NCI-H524 treated with DMSO at 0.1 percent for 48 hours (cell line): Measurements from ENCODE around the gene RNASEH2A.

Source experiments
- DNase-seq: peaks from one replicate; lab custom pipeline; 2025; lab: John Stamatoyannopoulos, UW

RNASEH2A gene

DNA sequence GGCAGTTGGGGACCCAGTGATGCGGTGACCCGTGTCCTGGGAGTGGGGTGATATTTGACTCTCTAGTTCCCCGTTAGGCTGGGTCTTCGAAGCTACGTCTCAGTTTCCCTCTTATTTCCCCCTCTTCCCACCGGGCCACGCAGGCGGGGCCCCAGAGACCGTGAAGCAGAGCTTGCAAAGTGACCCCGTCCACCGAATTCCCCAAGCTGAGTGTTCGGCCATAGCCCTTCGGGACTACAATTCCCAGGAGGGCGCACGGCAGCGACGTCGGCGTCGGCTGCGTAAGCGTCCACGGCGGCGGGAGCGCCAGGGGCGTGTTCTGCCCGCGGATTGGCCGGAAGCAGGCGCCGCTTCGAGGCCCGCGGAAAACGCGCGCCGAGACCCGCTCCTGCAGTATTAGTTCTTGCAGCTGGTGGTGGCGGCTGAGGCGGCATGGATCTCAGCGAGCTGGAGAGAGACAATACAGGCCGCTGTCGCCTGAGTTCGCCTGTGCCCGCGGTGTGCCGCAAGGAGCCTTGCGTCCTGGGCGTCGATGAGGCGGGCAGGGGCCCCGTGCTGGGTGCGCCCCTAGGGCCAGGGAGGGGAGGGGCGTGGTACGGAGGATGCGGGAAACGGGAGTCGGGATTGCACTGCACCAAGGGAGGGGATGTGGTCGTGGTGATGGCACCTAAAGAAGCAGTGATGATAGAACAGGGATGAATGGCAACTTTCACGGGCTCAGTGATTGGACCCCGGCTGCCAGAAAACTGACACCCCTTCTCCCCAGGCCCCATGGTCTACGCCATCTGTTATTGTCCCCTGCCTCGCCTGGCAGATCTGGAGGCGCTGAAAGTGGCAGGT lies at the start of gene RNASEH2A:
RNASEH2A (plus strand) TSS at position 343 of the 840 bp plus-strand sequence; CDS start at position 433, 90 bp downstream.
- peak; percentile 78 for DNase-seq

GRCh38 chr19:12757544-12758274 lies 48.7 kb upstream of the RNASEH2A start:
- peak; percentile 44 for DNase-seq

DNA sequence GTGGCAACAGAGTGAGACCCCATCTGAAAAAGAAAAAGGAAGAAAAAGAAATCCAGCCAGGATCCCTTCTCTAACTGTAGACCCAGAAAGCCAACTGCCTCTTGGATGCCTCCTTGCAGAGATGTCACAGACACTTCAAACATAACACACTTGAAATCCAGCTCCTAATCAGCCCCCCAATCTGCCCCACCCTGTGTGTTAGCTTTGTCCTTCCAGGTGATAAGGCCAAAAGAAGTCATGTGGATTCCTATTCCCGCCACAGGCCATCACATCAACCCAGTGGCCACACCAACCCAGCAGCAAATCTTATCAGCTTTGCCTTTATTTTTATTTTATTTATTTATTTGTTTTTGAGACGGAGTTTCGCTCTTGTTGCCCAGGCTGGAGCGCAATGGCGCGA lies 46.7 kb upstream of the RNASEH2A start:
- no peak for DNase-seq

- no peak for DNase-seq
These were observed 43.3 kb upstream of the RNASEH2A start for GRCh38 chr19:12763100-12763499.

- no peak for DNase-seq
These were observed 41.7 kb upstream of the RNASEH2A start for GRCh38 chr19:12764698-12765097.

GRCh38 chr19:12766051-12766521 lies 40.3 kb upstream of the RNASEH2A start:
- no peak for DNase-seq

DNA sequence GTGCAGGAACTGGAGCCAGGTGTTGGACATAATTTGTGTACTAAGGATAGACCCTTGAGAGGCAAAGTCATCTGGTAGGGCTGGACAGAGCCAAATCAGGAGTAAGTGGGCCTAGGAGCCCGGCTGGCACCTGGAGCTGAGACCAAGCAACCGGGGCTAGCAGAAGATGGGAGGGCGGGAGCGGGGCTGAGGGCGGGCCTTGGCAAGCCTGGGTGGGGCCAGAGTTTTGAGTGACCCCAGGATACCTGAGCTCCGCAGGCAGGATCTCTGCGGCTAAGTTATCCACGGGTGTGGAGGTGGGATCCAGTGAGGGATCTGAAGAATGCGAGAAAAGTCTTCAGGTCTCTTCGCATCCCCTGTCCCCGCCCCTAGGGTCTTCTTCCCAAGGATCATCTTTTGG lies 39.2 kb upstream of the RNASEH2A start:
- DNase-seq, result no peak

- no peak for DNase-seq
These were observed 38.7 kb upstream of the RNASEH2A start for GRCh38 chr19:12767666-12768065.

DNA sequence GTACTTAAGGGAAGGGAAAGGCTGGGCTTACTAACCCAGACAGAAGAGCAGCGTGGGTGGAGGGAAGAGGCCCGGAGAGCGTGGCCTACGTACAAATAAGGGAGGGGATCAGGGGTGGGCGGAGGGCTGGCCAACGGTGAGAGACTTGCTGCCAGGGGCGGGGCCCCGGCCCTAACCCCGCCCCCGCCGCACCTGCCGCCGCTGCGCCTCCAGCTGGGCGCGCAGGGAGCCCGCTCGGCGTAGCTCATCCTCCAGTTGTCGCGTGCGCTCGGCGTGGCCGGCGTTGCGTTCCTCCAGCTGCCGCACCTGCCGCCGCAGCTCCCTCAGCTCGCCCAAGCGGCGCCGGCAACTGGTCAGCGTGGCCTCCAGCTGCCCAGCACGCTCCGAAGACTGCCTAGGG lies 36.7 kb upstream of the RNASEH2A start:
- no peak for DNase-seq

DNA sequence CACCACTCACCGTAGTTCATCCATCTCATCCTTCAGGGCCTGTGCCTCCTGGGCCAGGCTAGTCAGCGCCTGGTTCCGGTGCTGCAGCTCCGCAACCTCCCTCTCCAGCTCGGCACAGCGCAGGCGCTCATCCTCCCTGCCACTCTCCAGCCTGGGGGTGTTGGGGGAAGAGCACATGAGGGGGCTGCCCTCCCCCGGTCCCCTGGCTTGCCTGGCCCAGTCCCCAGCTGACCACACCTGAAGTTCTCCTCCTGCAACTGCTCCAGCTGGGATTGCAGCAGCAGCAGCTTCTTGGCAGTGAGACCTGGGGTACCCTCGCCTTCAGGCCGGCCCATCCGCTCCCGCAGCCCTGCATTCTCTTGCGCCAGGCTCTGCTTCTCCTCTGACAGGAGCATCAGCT lies 35.5 kb upstream of the RNASEH2A start:
- no peak for DNase-seq

DNA sequence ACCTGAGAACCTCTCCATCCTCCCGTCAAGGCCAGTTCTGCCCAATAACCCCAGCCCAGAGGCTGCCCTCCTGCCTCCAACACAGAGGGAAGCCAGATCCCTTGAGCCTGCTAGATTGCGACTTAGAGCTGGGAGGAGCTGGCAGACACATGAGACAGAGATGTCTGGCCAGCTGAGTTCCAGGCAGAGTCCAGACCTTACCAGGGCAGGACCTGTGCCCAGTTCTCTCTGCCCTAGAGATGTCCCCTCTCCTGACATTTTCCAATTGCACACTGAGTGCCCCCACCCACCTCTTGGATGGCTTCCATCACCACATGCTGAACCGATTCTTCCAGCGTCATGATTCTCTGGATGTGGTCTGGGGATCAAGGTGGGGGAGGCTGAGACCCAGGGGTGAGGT lies 34.1 kb upstream of the RNASEH2A start:
- no peak for DNase-seq

- no peak for DNase-seq
These were observed 32.8 kb upstream of the RNASEH2A start for GRCh38 chr19:12773571-12773970.

GRCh38 chr19:12774588-12775555 lies 31.5 kb upstream of the RNASEH2A start, which contains the start of gene HOOK2:
Gene HOOK2, minus strand, starts transcription at chr19:12775552. Its CDS starts 103 bp downstream, at chr19:12775449.
- DNase-seq, result no peak

DNA sequence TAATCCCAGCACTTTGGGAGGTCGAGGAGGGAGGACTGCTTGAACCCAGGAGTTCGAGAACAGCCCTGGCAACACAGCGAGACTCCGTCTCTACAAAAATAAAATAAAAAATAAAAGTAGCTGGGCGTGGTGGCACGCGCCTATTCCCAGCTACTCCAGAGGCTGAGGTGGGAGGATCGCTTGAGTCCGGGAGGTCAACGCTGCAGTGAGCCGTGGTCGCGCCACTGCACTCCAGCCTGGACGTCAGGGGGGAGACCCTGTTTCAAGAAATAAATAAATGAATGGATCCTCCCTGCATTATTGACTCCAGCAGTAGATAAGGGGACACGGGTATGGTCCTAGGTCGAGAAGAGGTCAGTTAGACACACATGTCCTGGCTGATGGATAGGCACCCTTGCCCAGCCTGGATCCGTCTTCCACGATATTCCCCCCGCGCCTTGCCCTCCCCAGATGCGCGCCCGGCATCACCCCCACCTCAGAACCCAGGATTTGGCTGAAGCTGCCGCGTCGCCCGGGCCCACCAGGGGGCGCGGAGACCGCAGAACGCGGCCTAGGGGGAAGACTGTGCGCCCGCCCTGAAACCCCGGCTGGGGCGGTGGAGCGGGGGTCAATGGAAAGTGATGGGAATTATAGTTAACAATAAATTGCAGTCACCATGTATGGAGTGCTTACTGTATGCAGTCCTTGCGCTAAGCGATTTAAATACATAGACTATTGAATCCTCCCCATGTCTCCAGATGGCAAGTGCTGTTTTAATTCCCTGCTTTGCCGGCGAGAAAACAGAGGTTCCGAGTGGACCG lies 29.0 kb upstream of the RNASEH2A start:
- no peak for DNase-seq

DNA sequence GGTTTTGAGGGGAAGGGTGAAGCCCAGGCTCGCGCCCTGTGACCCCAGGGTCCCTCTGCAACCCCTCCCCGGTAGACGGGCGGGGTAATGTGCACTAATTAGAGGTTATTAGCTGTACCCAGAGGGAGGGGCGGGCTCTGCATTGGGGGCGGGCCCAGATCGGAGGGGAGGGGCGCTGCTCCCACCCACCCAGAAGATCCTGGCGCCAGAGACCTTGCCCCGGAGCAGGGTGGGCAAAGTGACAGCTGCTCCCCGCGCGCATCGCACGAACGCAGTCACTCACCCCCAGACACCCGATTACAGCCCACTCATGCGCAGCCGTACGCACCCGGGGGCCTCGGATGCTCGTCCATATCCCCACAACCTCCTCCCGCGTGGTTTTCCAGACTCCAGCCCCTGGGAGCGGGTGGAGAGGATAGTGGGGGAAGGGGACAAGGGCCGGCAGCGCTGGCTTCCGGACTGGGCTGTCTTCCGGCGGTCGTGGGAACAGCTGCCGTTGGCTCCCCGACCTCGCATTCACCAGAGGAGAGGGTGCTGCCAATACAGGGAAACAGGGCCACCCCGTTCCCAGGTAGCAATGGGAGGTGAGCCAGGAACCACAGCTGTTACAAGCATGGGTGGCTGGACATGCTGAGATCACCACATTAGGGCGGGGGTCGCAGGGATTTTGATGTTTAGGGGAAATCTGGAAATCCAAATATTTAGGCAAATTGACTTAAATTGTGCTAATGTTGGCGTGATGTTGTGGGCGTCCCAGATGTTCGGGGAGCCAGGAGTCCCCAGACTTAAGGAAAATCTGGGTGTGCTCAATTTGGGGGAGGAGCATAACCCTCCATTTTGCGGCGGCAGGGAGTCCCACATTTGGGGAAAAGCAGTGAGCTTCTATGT lies 28.1 kb upstream of the RNASEH2A start:
- DNase-seq, result peak; percentile 48

DNA sequence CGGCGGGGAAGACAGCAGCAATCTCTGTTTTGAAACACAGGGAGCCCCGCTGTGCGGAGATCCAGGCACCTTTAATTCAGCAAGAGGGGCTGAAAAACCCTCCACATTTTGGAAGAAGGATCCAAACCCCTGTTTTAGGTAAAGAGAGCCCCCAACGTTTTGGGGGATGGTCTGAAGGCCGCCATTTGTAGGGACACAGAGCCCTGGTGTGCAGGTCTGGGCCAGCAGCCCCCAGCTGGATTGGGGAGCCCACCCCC lies 27.6 kb upstream of the RNASEH2A start:
- DNase-seq, result no peak

DNA sequence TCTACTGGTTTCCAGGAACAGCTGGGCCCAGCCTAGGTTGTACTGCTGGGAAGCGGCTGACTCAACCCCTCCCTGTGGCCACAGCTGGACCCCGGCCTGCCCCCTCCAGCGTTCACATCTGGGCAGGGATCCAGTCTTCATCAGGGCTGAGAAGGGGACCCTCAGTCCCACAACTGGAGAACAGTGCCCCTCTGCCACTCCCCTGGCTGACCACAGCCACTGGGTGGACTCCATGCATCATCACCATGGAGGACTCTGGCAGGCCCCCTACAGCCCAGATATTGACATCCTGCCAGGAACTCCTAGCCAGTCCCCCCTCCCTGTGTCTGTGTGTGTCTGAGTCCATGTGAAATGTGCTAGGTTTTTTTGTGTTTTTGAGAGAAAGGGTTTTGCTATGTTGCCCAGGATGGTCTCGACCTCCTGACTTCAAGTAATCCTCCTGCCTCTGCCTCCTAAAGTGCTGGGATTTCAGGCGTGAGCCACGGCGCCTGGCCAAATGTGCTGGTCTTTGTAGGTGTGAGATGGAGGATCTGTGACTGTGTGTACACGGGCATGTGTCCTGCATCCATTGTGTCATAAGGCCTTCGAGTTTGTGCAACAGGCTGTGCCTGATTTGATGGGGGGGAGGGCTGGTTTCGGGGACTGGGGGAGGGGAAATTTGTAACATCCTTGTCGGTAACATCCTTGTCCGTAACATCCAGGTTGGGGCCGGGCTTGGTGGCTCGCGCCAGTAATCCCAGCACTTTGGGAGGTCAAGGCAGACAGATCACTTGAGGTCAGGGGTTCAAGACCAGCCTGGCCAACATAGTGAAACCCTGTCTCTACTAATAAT lies 27.0 kb upstream of the RNASEH2A start:
- no peak for DNase-seq

DNA sequence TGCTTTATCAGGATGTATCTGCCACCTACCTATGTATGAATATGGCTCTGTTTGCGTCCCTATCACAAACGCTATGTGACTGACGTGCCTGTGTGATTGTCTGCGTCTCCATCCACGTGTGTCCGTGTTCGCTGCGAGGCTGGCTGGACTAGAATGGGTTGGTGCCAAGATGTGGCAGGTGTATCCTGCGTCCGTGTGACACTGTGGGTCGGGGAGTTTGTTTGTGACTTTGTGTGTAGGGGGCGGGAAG lies 24.3 kb upstream of the RNASEH2A start:
- no peak for DNase-seq

DNA sequence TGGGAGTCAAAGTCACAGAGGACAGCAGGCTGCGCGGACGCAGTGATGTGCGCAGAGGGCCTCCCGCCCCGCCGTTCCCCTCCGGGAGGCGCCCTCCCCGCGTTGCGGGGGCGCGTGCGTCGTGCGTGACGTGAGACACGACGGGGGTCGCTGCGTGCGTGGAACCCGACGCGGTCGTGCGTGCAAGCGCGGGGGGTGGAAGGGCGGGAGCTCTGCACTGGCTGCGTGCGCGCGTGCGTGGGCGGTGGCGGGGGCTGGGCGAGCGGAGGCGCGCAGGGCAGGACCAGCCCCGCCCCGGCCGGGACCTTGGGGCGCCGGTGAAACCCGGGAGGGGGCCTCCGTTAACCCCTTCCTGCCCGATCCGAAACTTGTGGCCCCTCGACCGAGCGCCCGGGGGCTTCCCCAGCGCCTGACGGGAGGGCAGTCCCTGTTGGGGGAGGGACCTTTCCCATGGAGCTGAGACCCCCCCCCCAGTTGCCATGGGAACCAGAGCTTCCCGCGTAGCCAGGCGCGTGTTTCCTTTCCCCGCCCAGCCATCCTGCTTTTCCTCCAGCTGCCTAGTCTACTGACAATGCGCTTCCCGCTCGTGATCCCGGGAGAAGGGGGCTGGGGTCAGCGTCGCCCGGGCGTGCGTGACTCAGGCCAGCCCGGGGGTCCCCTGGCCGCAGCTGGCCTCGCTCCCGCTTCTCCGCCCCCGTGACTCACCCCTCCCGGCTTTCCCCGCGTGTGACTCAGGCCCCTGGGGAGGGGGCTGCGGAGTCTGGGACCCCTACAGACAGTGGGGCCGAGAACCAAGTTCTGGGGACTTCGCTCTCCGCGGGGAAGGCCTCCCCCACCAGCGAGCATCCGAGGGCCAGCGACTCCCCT lies 23.7 kb upstream of the RNASEH2A start:
- DNase-seq, result no peak
